Measurements from ENCODE around the gene HOMER3.

GRCh38 chr19:18978616-18979015 is 37.6 kb upstream of the HOMER3 start:
- TF ChIP-seq POLR2A (IDR thresholded peaks at IDR 0.05) (no peak), CTCF (IDR thresholded peaks at IDR 0.05) (no peak)
